ENCODE data around the gene SLC37A4. TPM values are rescaled to one million over a fixed set of nuclear protein-coding genes. Genes with fewer than 3 reads are reported as not detected.
"Not testable (repeated sequence)": the region's sequence is repeated elsewhere in the genome, so short reads cannot be mapped to it uniquely, and the experiment has no call there.

The SLC37A4 gene
- total and polyA plus RNA-seq, 2 experiments from 2014 or later: 68.0 to 82.3 TPM

DNA sequence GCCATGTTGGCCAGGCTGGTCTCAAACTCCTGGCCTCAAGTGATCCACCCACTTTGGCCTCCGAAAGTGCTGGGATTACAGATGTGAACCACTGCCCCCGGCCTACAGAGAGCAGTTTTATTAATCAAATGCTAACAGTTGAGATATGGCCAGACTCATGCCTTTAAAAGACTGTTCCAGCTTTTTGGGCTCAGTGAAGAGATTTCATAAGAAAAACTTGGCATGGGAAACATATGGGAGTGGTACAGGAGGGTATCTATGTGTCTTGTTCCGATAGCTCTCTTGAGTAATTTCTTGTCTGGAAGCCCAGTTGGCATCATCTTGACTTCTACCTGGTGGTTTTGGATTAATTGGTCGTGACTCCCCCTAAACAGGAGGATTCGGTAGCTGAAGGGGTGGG lies 8.2 kb upstream of the SLC37A4 start:
- DNase-seq (ENCODE audit: low spot score): no peak
- 94% methylated on average over 5 of the region's 5 CpGs for WGBS (ENCODE audit: low lambda C conversion rate, missing lambda C conversion rate)
- Histone ChIP-seq H3K4me3 (no peak overlapping the region), H2AFZ (no peak overlapping the region), H3K9me3 (ENCODE audit: low read depth) (no peaks in the 10 kb centered on the region), H3K27ac (no peak overlapping the region), H3K4me2 (no peak overlapping the region), H3K79me2 (no peaks in the 10 kb centered on the region), H3K27me3 (no peaks in the 10 kb centered on the region), H3K36me3 (replicated peaks; ENCODE audit: insufficient read depth, low read depth) (no peaks in the 10 kb centered on the region), H3K4me1 (ENCODE audit: insufficient read depth) (no peaks in the 10 kb centered on the region), H4K20me1 (ENCODE audit: insufficient read depth, poor library complexity, severe bottlenecking) (no peaks in the 10 kb centered on the region), H3K9me2 (replicated peaks; ENCODE audit: insufficient read depth) (no peaks in the 10 kb centered on the region)
- TF ChIP-seq EZH2phosphoT487 (IDR thresholded peaks at IDR 0.05; ENCODE audit: low read depth, severe bottlenecking, unreplicated experiment) (no peak), EZH2 (IDR thresholded peaks at IDR 0.05; ENCODE audit: borderline replicate concordance) (no peak)
- TF ChIP-seq, protein P1, sequence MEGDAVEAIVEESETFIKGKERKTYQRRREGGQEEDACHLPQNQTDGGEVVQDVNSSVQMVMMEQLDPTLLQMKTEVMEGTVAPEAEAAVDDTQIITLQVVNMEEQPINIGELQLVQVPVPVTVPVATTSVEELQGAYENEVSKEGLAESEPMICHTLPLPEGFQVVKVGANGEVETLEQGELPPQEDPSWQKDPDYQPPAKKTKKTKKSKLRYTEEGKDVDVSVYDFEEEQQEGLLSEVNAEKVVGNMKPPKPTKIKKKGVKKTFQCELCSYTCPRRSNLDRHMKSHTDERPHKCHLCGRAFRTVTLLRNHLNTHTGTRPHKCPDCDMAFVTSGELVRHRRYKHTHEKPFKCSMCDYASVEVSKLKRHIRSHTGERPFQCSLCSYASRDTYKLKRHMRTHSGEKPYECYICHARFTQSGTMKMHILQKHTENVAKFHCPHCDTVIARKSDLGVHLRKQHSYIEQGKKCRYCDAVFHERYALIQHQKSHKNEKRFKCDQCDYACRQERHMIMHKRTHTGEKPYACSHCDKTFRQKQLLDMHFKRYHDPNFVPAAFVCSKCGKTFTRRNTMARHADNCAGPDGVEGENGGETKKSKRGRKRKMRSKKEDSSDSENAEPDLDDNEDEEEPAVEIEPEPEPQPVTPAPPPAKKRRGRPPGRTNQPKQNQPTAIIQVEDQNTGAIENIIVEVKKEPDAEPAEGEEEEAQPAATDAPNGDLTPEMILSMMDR (IDR thresholded peaks at IDR 0.05; ENCODE audit: poor library complexity): no peak

DNA sequence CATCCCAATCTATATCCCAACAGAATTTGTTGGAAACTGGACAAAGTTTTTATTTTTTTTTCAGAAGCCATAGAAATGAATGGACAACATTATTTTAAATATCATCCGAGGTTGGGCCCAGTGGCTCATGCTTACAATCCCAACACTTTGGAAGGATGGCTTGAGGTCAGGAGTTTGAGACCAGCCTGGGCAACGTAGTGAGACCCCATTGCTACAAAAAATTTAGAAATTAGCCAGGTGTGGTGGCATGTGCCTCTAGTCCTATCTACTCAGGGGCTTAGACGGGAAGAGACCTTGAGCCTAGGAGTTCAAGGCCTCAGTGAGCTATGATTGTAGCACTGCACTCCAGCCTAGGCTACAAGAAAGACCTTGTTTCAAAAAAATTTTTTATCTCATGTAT lies 4.1 kb upstream of the SLC37A4 start:
- H3K36me3 ChIP-seq (replicated peaks; ENCODE audit: insufficient read depth, low read depth): no peaks in the 10 kb centered on the region
- no peak overlapping the region for H2AFZ ChIP-seq
- no peak for TF ChIP-seq EZH2phosphoT487 (IDR thresholded peaks at IDR 0.05; ENCODE audit: low read depth, severe bottlenecking, unreplicated experiment)
- H4K20me1 ChIP-seq (ENCODE audit: insufficient read depth, poor library complexity, severe bottlenecking): no peaks in the 10 kb centered on the region
- no peak for DNase-seq (ENCODE audit: low spot score)
- H3K79me2 ChIP-seq: peaks cover 8% of the 10 kb centered on the region
- 92% methylated on average over 3 of the region's 3 CpGs for WGBS (ENCODE audit: low lambda C conversion rate, missing lambda C conversion rate)
- H3K9me3 ChIP-seq (ENCODE audit: low read depth): no peaks in the 10 kb centered on the region
- no peak overlapping the region for H3K4me2 ChIP-seq
- H3K27ac ChIP-seq: no peak overlapping the region
- no peaks in the 10 kb centered on the region for H3K27me3 ChIP-seq
- H3K9me2 ChIP-seq (replicated peaks; ENCODE audit: insufficient read depth): no peaks in the 10 kb centered on the region
- H3K4me1 ChIP-seq (ENCODE audit: insufficient read depth): peaks cover 3% of the 10 kb centered on the region
- H3K4me3 ChIP-seq: no peak overlapping the region

DNA sequence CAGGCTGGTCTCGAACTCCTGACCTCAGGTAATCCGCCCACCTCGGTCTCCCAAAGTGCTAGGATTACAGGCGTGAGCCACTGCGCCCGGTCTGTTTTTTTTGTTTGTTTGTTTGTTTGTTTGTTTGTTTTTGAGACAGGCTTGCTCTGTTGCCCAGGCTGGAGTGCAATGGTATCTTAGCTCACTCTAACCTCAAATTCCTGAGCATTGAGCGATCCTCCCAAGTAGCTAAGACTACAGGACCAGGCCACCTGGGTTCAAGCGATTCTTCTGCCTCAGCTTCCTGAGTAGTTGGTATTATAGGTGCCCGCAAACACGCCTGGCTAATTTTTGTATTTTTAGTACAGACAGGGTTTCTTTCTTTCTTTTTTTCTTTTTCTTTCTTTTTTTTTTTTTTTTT lies 2.7 kb upstream of the SLC37A4 start:
- not testable (repeated sequence) for DNase-seq (ENCODE audit: low spot score); H3K36me3 ChIP-seq (replicated peaks; ENCODE audit: insufficient read depth, low read depth); H3K27me3 ChIP-seq; H3K4me2 ChIP-seq; H3K9me2 ChIP-seq (replicated peaks; ENCODE audit: insufficient read depth); H3K27ac ChIP-seq; H3K9me3 ChIP-seq (ENCODE audit: low read depth); H3K4me3 ChIP-seq; H4K20me1 ChIP-seq (ENCODE audit: insufficient read depth, poor library complexity, severe bottlenecking); H2AFZ ChIP-seq
- WGBS (ENCODE audit: low lambda C conversion rate, missing lambda C conversion rate): 88% methylated on average over 10 of the region's 10 CpGs
- peaks cover 16% of the 10 kb centered on the region for H3K79me2 ChIP-seq
- peaks cover 13% of the 10 kb centered on the region for H3K4me1 ChIP-seq (ENCODE audit: insufficient read depth)

DNA sequence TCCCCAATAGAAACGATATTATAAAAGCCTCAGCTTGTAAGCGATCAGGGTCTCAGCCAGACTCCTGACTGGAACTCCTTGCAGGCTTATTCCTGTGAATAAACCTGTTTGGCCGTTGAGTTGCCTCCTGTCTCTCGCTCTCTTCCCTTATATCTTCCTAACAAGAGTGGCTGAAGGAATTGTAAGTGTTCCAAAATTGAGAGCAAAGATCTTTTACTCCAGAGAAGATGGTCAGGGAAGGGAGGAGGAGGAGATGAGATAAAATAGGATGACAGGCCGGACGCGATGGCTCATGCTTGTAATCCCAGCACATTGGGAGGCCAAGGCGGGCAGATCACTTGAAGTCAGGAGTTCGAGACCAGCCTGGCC lies 1.2 kb upstream of the SLC37A4 start:
- no peak for TF ChIP-seq EZH2phosphoT487 (IDR thresholded peaks at IDR 0.05; ENCODE audit: low read depth, severe bottlenecking, unreplicated experiment)
- Histone ChIP-seq H3K4me3 (no peak overlapping the region), H2AFZ (no peak overlapping the region)

DNA sequence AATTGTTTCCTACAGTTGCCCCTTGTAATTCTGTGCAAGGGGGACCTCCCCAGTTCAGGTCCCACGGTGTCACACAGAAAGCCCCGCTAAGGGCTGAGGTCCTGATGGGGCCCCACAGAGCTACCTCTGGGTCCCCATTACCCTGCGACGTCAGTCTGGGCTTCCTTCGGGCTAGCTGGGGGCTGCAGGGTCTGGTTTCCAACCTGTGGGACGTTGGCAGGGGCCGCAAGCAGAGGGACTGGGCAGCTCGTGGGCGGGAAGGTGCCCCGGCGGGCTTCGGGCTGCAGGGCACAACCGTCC lies 698 bp downstream of the SLC37A4 start:
- Histone ChIP-seq H2AFZ (peak overlapping the region; percentile 96), H3K27me3 (no peaks in the 10 kb centered on the region), H3K4me3 (peak overlapping the region; percentile 72), H3K9me2 (replicated peaks; ENCODE audit: insufficient read depth) (no peaks in the 10 kb centered on the region), H3K4me2 (peak overlapping the region; percentile 98), H3K27ac (peak overlapping the region; percentile 91), H3K36me3 (replicated peaks; ENCODE audit: insufficient read depth, low read depth) (no peaks in the 10 kb centered on the region), H4K20me1 (ENCODE audit: insufficient read depth, poor library complexity, severe bottlenecking) (no peaks in the 10 kb centered on the region), H3K4me1 (ENCODE audit: insufficient read depth) (peaks cover 39% of the 10 kb centered on the region), H3K9me3 (ENCODE audit: low read depth) (no peaks in the 10 kb centered on the region), H3K79me2 (peaks cover 48% of the 10 kb centered on the region)
- no peak for DNase-seq (ENCODE audit: low spot score)
- WGBS (ENCODE audit: low lambda C conversion rate, missing lambda C conversion rate): 1% methylated on average over 13 of the region's 13 CpGs
- TF ChIP-seq EZH2 (IDR thresholded peaks at IDR 0.05; ENCODE audit: borderline replicate concordance): no peak
- TF ChIP-seq, protein P1 (IDR thresholded peaks at IDR 0.05; ENCODE audit: poor library complexity): no peak
- no peak for TF ChIP-seq EZH2phosphoT487 (IDR thresholded peaks at IDR 0.05; ENCODE audit: low read depth, severe bottlenecking, unreplicated experiment)

More for the DNA sequence above, 1.2 kb upstream of the SLC37A4 start:
- no peaks in the 10 kb centered on the region for H3K9me2 ChIP-seq (replicated peaks; ENCODE audit: insufficient read depth)
- peaks cover 30% of the 10 kb centered on the region for H3K79me2 ChIP-seq
- H3K4me2 ChIP-seq: no peak overlapping the region
- H3K4me1 ChIP-seq (ENCODE audit: insufficient read depth): peaks cover 23% of the 10 kb centered on the region
- H3K27me3 ChIP-seq: no peaks in the 10 kb centered on the region
- no peaks in the 10 kb centered on the region for H4K20me1 ChIP-seq (ENCODE audit: insufficient read depth, poor library complexity, severe bottlenecking)
- H3K36me3 ChIP-seq (replicated peaks; ENCODE audit: insufficient read depth, low read depth): no peaks in the 10 kb centered on the region
- H3K27ac ChIP-seq: no peak overlapping the region
- DNase-seq (ENCODE audit: low spot score): no peak
- 82% methylated on average over 9 of the region's 9 CpGs for WGBS (ENCODE audit: low lambda C conversion rate, missing lambda C conversion rate)
- no peaks in the 10 kb centered on the region for H3K9me3 ChIP-seq (ENCODE audit: low read depth)
